NOMO-1 treated with dmso at 0.1 percent for 144 hours (cell line): ENCODE results near the gene ZFC3H1.
A peak's percentile ranks its signal among the peaks of the same experiment; 100 is the strongest.
"Not testable (repeated sequence)": the region's sequence is repeated elsewhere in the genome, so short reads cannot be mapped to it uniquely, and the experiment has no call there.

Source experiments
- DNase-seq: peaks from one replicate; lab custom pipeline; 2025; ENCODE audit not compliant: unreplicated experiment; lab: John Stamatoyannopoulos, UW

ZFC3H1 gene, protein sequence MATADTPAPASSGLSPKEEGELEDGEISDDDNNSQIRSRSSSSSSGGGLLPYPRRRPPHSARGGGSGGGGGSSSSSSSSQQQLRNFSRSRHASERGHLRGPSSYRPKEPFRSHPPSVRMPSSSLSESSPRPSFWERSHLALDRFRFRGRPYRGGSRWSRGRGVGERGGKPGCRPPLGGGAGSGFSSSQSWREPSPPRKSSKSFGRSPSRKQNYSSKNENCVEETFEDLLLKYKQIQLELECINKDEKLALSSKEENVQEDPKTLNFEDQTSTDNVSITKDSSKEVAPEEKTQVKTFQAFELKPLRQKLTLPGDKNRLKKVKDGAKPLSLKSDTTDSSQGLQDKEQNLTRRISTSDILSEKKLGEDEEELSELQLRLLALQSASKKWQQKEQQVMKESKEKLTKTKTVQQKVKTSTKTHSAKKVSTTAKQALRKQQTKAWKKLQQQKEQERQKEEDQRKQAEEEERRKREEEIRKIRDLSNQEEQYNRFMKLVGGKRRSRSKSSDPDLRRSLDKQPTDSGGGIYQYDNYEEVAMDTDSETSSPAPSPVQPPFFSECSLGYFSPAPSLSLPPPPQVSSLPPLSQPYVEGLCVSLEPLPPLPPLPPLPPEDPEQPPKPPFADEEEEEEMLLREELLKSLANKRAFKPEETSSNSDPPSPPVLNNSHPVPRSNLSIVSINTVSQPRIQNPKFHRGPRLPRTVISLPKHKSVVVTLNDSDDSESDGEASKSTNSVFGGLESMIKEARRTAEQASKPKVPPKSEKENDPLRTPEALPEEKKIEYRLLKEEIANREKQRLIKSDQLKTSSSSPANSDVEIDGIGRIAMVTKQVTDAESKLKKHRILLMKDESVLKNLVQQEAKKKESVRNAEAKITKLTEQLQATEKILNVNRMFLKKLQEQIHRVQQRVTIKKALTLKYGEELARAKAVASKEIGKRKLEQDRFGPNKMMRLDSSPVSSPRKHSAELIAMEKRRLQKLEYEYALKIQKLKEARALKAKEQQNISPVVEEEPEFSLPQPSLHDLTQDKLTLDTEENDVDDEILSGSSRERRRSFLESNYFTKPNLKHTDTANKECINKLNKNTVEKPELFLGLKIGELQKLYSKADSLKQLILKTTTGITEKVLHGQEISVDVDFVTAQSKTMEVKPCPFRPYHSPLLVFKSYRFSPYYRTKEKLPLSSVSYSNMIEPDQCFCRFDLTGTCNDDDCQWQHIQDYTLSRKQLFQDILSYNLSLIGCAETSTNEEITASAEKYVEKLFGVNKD (N-terminal part only)

GRCh38 chr12:71663561-71664410 lies at the start of gene ZFC3H1, which contains the start of gene THAP2:
Gene ZFC3H1 (minus strand): TSS chr12:71663848. CDS start chr12:71663610, 238 bp downstream.
Gene THAP2 (plus strand): TSS chr12:71664301. CDS start chr12:71664510, 209 bp downstream.
- DNase-seq, result peak; percentile 99

DNA sequence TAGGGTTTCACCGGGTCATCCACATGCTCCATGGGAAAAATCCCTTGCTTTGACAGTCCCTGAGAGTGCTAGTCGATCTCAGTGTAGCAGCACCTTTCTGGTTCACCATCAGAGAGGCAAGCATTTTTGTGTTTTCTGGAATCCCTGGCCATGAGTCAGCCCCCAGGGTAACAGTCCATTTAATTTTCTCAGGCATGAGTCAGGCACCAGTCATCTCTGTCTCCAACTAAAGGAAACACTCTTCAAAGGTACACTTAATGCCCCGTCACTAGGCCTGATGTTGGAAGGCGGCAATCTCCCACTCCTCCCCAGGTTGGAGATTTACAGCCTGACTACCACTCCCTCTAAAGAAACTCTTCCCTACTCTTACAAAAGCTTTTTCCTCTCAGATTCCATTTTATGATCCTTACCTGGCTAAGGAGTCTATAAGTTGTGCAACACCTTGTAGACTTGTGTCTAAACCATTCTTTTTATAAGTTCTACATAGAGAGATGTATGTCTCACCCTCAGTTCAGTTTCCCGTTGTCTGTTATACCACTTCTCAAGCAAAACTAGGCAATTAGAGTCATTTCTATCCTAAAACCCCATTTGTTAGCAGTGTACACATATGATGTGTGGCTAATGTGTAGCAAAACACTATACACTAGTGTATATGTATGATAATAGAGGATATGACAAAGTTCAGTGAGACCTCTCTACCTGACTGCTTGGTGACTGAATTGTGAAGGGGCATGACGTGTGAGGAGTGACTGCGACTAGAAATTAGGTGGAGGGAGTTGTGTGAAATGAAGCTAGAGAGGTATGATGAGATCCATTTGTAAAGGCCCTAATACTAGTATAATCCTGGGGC lies 46.9 kb upstream of the ZFC3H1 start:
- DNase-seq, result no peak

- DNase-seq, result no peak
Observed at GRCh38 chr12:71708658-71709057, 45.0 kb upstream of the ZFC3H1 start.

GRCh38 chr12:71704920-71705319 lies 41.3 kb upstream of the ZFC3H1 start:
- DNase-seq, result no peak

DNA sequence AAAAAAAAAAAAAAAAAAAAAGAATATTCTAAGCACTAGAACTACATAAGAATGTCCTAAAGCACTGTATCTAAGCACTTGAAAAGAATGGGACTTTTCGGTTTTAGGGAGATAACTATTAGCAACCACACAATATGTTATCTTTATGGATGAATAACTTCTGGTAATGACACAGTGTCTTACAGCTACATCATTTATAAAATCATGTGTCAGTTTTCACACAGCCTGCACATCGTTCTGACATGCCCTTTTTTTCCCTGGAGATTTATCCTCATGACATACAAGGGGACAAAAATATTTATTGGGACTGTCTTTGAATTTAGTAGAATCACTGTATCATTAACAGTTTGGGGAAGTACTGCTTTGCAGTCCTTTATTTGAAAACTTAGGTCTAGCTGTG lies 39.6 kb upstream of the ZFC3H1 start:
- DNase-seq, result no peak

- no peak for DNase-seq
Observed at GRCh38 chr12:71702590-71702989, 38.9 kb upstream of the ZFC3H1 start.

- DNase-seq, result not testable (repeated sequence)
Observed at GRCh38 chr12:71702181-71702580, 38.5 kb upstream of the ZFC3H1 start.

GRCh38 chr12:71695782-71696181 lies 32.1 kb upstream of the ZFC3H1 start:
- no peak for DNase-seq

- DNase-seq, result no peak
Observed at GRCh38 chr12:71694099-71694820, 30.6 kb upstream of the ZFC3H1 start.

DNA sequence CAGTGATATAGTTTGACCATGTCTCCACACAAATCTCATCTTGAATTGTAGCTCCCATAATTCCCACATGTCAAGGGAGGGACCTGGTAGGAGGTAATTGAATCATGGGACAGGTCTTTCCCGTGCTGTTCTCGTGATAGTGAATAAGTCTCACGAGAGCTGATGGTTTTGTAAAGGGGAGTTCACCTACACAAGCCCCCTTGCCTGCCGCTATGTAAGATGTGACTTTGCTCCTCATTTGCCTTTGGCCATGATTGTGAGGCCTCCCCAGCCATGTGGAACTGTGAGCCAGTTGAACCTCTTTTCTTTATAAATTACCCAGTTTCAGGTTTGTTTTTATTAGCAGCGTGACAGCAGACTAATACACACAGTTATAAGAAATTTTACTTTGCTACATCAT lies 30.0 kb upstream of the ZFC3H1 start:
- not testable (repeated sequence) for DNase-seq

- no peak for DNase-seq
Observed at GRCh38 chr12:71693126-71693525, 29.5 kb upstream of the ZFC3H1 start.

GRCh38 chr12:71691504-71692129 lies 28.0 kb upstream of the ZFC3H1 start:
- no peak for DNase-seq

GRCh38 chr12:71688961-71689570 lies 25.4 kb upstream of the ZFC3H1 start:
- no peak for DNase-seq

DNA sequence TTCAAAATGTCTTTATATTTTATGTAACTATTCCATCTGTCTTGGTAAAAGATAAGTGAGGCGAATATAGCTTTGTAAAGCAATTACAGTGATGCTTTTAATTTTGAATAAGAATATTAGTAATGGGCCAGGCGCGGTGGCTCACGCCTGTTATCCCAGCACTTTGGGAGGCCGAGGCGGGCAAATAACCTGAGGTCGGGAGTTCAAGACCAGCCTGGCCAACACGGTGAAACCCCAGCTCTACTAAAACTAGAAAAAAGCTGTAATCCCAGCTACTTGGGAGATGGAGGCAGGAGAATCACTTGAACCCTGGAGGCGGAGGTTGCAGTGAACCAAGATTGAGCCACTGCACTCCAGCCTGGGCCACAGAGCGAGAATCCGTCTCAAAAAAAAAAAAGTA lies 23.5 kb upstream of the ZFC3H1 start:
- not testable (repeated sequence) for DNase-seq

DNA sequence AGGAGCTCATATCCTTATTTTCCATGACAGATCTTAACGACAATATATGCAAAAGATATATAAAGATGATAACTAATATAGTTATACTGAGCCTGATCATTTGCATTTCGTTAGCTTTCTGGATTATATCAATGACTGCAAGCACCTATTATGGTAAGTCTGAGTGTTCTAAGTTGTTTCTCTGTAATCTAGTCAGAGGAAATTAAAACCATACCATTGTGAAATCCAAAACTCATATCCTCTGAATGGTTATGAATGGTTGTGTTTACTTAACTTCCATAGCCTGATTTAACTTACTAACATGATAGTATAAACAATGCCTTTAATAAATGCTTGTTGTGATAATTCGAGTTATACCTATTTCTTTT lies 23.0 kb upstream of the ZFC3H1 start:
- DNase-seq, result no peak

DNA sequence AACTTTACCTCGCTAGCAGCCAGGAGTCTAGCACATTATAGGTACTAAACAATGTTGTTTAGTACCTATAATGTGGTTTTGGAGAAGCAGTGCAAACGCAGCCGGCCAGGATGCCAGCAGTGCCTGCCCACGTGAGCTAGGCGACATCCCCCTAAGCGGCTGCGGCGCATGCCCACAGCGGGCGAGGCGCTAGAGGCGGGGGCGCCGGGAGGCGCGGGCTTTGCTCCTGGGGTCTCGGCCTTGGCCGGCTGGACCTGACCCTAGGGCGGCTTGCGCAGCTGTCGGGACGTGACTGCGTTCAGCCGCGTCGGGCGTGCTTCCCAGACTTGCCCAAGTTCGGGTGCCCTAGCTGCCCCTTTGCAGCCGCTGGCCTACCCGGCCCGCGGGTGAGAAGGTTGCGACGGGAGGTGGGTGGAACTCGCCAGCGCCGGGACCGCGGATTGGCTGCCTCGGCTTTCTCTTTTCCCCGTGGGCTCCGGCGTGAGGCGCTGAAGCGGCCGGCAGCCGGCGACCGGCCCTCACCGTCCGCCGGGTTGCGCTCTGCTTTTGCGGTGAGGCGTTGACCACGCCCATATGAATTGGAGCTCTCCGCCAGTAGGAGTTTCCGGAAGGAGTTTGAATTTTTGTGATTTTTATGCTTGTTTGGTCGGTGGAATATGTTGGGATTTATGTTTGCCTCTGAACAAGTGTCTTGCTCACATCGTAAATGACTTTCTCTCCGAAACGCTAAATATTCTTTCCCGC lies 22.4 kb upstream of the ZFC3H1 start, which contains the start of gene TMEM19:
TSS of gene TMEM19 (plus strand) at position 169 of the 744 bp plus-strand sequence. CDS start 599 bp downstream, outside the sequence.
- DNase-seq, result peak; percentile 88
